ENCODE data around the gene RANBP2.

Gene RANBP2

GRCh38 chr2:108825736-108826135 lies 106.5 kb downstream of the RANBP2 start:
- DNase-seq (ENCODE audit: insufficient read length), result no peak
- FAIRE-seq, result no peak
- no peak for TF ChIP-seq TAF1 (IDR thresholded peaks at IDR 0.05; ENCODE audit: borderline replicate concordance, low read depth, low read length)
- no peak for TF ChIP-seq POLR2AphosphoS5 (IDR thresholded peaks at IDR 0.05; ENCODE audit: low read depth, low read length)
- TF ChIP-seq POLR2A (IDR thresholded peaks at IDR 0.05; ENCODE audit: low read depth, low read length), result no peak

- TF ChIP-seq POLR2A (IDR thresholded peaks at IDR 0.05; ENCODE audit: low read depth, low read length), result no peak
- no peak for TF ChIP-seq POLR2AphosphoS5 (IDR thresholded peaks at IDR 0.05; ENCODE audit: low read depth, low read length)
- no peak for TF ChIP-seq TAF1 (IDR thresholded peaks at IDR 0.05; ENCODE audit: borderline replicate concordance, low read depth, low read length)
- DNase-seq (ENCODE audit: insufficient read length), result no peak
- no peak for FAIRE-seq
These were observed 110.5 kb downstream of the RANBP2 start for GRCh38 chr2:108829578-108830310.

- no peak for FAIRE-seq
- TF ChIP-seq POLR2AphosphoS5 (IDR thresholded peaks at IDR 0.05; ENCODE audit: low read depth, low read length) (no peak), TAF1 (IDR thresholded peaks at IDR 0.05; ENCODE audit: borderline replicate concordance, low read depth, low read length) (no peak)
- no peak for DNase-seq (ENCODE audit: insufficient read length)
These were observed 113.9 kb downstream of the RANBP2 start for GRCh38 chr2:108833219-108833618.

- FAIRE-seq, result no peak
- no peak for TF ChIP-seq POLR2AphosphoS5 (IDR thresholded peaks at IDR 0.05; ENCODE audit: low read depth, low read length)
- no peak for TF ChIP-seq POLR2A (IDR thresholded peaks at IDR 0.05; ENCODE audit: low read depth, low read length)
- no peak for TF ChIP-seq TAF1 (IDR thresholded peaks at IDR 0.05; ENCODE audit: borderline replicate concordance, low read depth, low read length)
- no peak for DNase-seq (ENCODE audit: insufficient read length)
These were observed 115.3 kb downstream of the RANBP2 start for GRCh38 chr2:108834620-108835019.

- FAIRE-seq (no peak), DNase-seq (ENCODE audit: insufficient read length) (no peak)
- no peak for TF ChIP-seq POLR2AphosphoS5 (IDR thresholded peaks at IDR 0.05; ENCODE audit: low read depth, low read length)
- no peak for TF ChIP-seq TAF1 (IDR thresholded peaks at IDR 0.05; ENCODE audit: borderline replicate concordance, low read depth, low read length)
- no peak for TF ChIP-seq POLR2A (IDR thresholded peaks at IDR 0.05; ENCODE audit: low read depth, low read length)
These were observed 115.8 kb downstream of the RANBP2 start for GRCh38 chr2:108835040-108835439.
